Measurements from ENCODE around the gene FADS3.

The FADS3 gene

DNA sequence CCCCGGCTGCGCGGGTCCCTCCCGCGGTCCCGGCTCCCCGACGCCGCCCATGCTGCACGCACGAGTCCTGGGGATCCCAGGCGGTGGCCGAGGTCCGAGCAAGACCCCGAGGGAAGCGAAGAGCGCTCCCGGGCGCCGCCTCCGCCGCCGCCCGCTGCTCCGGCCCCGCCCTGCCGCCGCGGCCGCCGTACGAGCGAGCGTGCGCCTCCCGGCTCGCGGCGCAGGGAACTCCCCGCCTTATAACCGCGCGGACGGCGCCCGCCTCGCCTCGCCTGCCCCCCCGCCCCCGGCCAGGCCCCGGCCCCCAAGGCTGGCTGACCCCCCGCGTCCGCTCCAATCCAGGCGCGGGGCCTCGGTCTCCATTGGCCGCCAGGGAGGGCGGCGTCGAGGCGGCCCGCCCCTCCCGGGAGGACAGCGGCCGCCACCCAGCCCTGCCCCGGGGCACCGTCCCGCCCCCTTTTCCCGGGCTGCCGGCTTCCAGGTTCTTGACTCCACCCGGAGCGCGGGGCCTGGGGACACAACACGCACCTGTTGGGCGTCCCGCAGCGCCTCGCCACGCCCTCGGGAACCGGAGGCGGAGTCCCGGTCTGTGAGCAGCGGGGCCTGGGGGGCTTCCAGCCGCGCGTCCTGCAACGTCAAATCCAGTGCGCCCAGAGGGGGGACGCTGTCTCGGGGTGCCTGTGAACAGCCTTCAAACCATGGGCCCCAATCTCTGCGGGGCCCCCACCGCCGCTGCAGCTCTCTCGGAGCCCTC, at the start of gene FADS3:
TSS of gene FADS3 (minus strand) at position 215 of the 754 bp plus-strand sequence. CDS start at position 51, 164 bp downstream.
- peak; percentile 52 for DNase-seq

GRCh38 chr11:61940466-61940865, 49.1 kb upstream of the FADS3 start:
- DNase-seq, result no peak

DNA sequence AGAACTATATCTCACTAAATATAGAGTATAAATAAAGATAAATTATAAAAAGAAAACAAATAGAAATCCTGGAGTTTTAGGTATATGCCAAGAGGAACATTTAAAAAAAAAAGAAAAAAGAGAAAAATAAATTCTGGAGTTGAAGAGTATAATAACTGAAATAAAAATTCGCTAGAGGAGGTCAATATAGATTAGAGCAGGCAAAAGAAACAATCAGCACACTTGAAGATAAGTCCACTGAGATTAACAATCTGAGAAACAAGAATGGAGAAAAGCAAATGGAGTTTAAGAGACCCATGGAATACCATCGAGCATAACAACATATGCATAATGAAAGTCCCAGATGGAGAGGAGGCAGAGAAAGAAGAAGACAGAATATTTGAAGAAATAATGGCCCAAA, 44.5 kb upstream of the FADS3 start:
- no peak for DNase-seq

GRCh38 chr11:61930933-61931332, 39.6 kb upstream of the FADS3 start:
- DNase-seq, result no peak

DNA sequence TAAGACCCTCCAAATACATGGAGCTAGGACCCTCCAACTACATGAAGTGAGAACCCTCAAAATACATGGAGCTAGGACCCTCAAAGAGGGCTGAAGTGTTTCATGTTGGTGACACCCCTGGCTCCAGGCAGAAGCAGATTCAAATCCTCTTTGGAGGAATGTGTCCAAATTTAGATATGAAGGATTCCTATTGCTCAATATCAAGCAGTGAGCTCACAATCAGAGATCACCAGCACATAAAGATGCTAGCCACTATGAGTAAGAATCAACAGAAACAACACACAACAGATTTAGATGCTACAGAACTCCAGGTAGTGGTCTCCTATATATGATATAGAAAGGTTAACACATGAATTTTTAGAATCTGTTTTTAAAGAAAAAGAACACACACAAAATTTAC, 37.3 kb upstream of the FADS3 start:
- no peak for DNase-seq

- DNase-seq, result no peak
These were observed 36.2 kb upstream of the FADS3 start for GRCh38 chr11:61927501-61927900.

GRCh38 chr11:61926235-61926634, 34.9 kb upstream of the FADS3 start:
- DNase-seq, result no peak

DNA sequence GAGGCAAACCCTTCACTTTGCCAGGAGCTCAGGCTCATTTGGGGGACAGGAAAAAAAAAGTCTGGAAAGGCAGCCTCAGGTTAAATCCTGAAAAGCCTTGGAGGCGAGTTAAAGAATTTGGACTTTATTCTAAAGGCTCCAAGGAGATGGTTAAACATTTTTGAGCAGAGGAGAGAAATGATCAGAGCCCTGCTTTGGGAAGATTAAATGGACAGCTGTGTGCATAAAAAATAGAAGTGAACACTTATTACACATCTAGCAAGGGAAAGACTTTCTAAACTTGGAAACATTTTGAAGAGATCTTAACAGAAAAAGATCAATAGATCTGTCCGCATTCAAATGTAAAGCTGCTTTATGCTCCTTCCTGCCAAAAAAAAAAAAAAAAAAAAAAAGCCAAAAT, 34.4 kb upstream of the FADS3 start:
- DNase-seq, result no peak

GRCh38 chr11:61924064-61924455, 32.7 kb upstream of the FADS3 start:
- DNase-seq, result no peak

GRCh38 chr11:61923166-61924063, 32.1 kb upstream of the FADS3 start:
- DNase-seq, result no peak

DNA sequence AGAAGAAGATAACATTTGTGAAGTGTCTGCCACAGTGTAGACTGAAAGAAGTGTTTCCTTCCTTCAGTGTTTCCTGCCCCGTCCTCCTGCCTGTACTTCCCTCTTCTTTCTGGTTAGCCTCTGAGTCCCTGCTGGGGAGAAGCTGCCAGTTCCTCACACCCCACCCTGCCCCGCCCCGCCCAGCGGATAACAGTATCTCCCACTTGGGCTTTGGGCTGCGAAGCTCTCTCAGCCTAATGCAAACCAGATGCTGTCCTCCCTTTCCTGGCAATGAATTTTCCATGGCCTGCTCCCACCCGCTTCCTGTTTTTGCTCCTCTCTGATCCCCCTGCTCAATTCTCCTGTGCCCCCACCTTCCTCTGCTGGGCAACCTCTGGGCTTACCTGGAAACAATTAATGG, 31.2 kb upstream of the FADS3 start:
- no peak for DNase-seq

DNA sequence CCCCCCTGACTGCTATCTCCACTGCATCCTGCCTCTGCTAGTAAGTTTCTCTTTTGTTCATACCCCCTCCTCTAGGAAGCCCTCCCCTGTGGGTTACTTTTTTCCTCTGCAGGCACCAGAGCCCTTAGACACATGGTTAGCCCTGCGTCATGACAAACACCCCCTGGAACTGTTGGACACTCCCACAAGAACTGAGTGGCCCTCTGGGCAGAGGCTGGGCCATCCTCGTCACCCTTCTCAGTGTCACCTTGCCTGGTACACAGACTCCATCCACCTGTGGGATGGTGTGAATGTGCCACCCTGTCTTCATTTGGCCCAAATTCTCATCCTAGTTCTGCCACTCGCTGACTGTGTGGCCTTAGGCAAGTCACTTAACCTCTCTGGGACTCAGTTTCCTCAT, 30.1 kb upstream of the FADS3 start:
- no peak for DNase-seq

- no peak for DNase-seq
These were observed 28.6 kb upstream of the FADS3 start for GRCh38 chr11:61919705-61920631.

- no peak for DNase-seq
These were observed 27.8 kb upstream of the FADS3 start for GRCh38 chr11:61918938-61919704.

DNA sequence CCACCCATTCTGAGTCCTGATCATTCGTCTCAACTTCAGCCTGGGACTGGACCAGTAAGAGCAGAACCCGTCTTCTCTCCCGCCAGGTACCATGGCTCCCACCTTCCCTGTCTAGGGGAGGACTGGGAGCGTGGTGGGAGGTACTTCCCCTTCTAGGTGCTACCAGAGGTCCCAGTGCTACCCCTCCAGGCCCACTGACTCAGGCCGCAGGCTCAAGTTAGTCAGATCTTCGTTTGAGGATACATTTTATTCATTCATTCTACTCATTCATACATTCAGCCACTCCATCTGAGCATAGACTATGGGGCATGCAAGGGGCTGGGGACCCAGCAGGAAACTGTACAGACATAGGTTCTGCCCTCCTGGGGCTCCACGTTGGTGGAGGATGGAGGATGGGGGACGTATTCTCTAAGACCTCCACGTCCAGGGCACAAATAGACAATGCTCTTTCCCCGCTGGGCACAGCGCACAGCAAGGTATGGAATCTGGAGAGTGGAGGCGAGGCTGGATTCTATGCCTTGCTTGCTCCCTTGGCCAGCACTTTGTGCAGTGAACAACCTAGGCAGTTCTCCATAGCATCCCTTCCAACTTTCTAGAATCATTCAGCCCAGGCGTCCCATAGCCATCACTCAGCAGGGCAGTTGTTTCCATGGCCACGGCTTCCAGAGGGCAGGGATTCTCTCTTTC, 27.0 kb upstream of the FADS3 start:
- no peak for DNase-seq

DNA sequence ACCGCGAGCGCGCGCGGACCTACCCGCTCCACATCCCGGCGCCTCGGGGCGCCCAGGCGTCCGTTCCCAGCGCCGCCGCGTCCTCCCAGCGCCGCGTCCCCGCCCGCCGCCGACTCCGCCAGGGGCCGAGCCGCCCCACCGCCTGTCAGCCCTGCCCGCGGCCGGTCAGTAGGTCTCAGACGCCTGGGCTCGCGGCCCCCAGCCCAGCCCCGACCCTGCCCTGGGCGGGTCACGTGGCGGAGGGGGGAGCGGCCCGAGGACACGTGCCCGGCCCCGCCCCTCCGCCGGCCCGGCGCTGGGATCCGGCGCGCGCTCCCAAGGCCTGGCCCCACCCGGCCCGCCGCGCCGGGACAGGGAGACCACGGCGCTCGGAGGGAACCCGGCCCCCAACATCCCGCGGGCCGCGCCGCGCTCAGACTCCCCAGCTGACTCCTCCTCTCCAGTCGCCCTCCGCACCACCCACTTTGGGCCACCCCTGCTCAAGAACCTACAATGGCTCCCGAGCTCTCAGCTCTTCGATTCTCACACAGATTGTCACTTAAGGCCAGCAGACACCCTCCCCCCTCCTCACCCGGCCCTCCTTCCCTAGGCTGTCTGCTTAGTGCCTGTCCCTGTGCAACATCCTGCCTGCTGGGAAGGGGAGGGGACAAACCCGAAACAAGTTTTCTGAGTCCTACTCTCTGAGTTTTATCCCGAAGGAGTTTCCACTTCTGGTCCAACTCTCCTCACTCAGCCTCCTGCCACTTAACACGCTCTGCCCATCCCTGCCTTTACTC, 26.2 kb upstream of the FADS3 start, which contains the start of gene RAB3IL1:
TSS of gene RAB3IL1 (minus strand) at position 233 of the 776 bp plus-strand sequence. CDS start at position 34, 199 bp downstream.
- DNase-seq, result no peak

GRCh38 chr11:61916737-61917333, 25.5 kb upstream of the FADS3 start:
- DNase-seq, result no peak

DNA sequence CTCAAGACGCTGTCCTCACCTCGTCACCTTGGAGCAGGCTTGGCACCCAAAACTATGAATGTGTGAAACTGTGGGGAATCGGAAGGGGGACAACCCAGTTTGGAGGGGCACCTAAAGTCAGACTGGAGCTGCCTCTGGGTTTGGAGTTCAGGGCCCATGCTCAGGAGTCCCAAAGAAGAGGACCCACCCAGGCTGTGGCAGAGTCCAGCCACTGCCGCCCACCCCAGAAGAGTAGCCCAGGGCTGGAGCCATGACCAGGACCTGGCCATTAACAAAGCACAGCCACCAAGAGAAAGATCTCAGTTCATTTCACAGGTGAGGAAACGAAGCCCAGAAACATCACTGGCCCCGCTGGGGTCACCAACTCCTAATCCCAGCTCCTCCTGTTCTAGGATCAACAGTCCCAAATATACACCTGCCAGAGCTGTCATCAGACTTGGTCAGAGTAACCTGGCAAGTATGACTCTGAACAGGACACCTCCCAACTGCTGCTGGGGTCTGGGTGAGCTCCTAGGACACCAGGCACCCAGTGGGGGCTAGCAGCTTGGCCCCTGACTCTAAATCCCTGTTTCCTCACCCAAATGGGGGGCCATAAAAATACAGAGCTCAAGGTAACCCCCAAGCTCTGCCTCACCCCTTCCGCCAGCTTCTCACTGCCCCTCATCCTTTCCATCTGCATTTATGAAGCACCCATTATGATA, 23.3 kb upstream of the FADS3 start:
- no peak for DNase-seq

DNA sequence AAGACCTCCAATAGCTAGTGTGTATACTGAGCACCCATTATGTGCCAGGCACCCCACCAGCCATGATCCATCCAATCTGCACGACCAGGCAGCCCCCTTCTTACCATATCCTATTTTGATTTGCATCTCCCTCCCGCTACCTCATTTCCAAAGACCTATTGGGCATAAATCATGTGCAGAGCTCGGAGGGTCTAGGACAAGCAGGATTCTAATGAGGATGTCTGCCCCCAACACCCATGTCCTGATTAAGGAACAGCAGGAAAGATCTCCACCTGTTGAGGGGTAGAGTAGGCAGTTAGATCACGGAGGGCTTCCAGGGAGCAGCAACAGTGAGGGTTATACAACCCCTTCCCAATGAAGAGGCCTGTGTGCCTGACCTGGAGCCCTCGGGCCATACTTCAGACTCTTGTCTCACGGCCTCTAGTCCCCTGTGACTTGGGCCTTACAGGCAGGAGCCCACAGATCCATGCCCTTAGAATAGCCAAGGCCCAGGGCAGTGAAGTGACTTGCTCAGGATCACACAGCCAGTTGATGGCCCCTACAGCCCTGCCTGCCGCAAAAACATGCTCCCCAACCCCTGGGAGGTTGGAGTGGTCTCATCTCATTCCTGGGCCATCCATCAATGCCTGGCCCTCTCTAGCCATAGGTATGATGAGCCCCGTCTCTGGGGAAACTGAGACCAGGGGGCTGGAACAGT, 22.5 kb upstream of the FADS3 start:
- no peak for DNase-seq

Data from NCI-H2029 (cell line).